Esophagus squamous epithelium (tissue), 4 donors: ENCODE data around the gene CTNNA1.

Experiments used
- CTCF ChIP-seq, 6 experiments: fragments of 450-650 bp in 4 of 6; fragments of 200-600 bp in 2 of 6; sonication (generic) in 2 of 6; IDR thresholded peaks; one replicate each; pipeline ENCODE4 v1.5.1; 2016 to 2019; ENCODE audit warnings: antibody characterized with exemption in 6 of 6, mild to moderate bottlenecking in 4 of 6, moderate library complexity in 4 of 6
- POLR2A ChIP-seq, 4 donors: fragments of 450-650 bp; IDR thresholded peaks; one replicate each; pipeline ENCODE4 v1.6.1; 2017; ENCODE audit warnings: antibody characterized with exemption in 4 of 4, mild to moderate bottlenecking in 4 of 4, moderate library complexity in 3 of 4

- TF ChIP-seq POLR2A (IDR thresholded peaks at IDR 0.05): no peak
- no peak for TF ChIP-seq CTCF (IDR thresholded peaks at IDR 0.05)
Measured at GRCh38 chr5:138716456-138716924, 36.7 kb upstream of the CTNNA1 start.
